ENCODE measurements around the gene LAPTM5. TPM values are rescaled to one million over a fixed set of nuclear protein-coding genes. Genes with fewer than 3 reads are reported as not detected.
"Not testable (repeated sequence)": the region's sequence is repeated elsewhere in the genome, so short reads cannot be mapped to it uniquely, and the experiment has no call there.

Gene LAPTM5
- total RNA-seq, 4 donors from 2014 or later, result 25.3 to 97.3 (median 46.4) TPM

- TF ChIP-seq POLR2A (IDR thresholded peaks at IDR 0.05), result no peak
- TF ChIP-seq, protein P1, sequence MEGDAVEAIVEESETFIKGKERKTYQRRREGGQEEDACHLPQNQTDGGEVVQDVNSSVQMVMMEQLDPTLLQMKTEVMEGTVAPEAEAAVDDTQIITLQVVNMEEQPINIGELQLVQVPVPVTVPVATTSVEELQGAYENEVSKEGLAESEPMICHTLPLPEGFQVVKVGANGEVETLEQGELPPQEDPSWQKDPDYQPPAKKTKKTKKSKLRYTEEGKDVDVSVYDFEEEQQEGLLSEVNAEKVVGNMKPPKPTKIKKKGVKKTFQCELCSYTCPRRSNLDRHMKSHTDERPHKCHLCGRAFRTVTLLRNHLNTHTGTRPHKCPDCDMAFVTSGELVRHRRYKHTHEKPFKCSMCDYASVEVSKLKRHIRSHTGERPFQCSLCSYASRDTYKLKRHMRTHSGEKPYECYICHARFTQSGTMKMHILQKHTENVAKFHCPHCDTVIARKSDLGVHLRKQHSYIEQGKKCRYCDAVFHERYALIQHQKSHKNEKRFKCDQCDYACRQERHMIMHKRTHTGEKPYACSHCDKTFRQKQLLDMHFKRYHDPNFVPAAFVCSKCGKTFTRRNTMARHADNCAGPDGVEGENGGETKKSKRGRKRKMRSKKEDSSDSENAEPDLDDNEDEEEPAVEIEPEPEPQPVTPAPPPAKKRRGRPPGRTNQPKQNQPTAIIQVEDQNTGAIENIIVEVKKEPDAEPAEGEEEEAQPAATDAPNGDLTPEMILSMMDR (IDR thresholded peaks at IDR 0.05), result no peak
- H3K27me3 ChIP-seq, result no peaks in the 10 kb centered on the region
- WGBS, 2 donors, result 83 to 91% methylated on average over 6 of the region's 6 CpGs
- H3K4me3 ChIP-seq (replicated peaks in 1 of 3), result no peak overlapping the region
- intact Hi-C loops (cut with DNase I), result loop anchor here (5.0 kb wide), 1 partner anchor 34 kb away; no protein-coding TSS in a partner anchor
- no peaks in the 10 kb centered on the region for H3K4me1 ChIP-seq
- no peaks in the 10 kb centered on the region for H3K36me3 ChIP-seq
- H3K27ac ChIP-seq, result no peak overlapping the region
- H3K9me3 ChIP-seq, result no peaks in the 10 kb centered on the region
- no peak for DNase-seq
Observed at GRCh38 chr1:30771005-30771404, 13.4 kb upstream of the LAPTM5 start.

GRCh38 chr1:30770150-30770549, 12.6 kb upstream of the LAPTM5 start:
- H3K27me3 ChIP-seq, result no peaks in the 10 kb centered on the region
- H3K36me3 ChIP-seq, result no peaks in the 10 kb centered on the region
- no peak for DNase-seq
- no peak for TF ChIP-seq POLR2A (IDR thresholded peaks at IDR 0.05)
- TF ChIP-seq, protein P1 (IDR thresholded peaks at IDR 0.05), result no peak
- WGBS, 2 donors, result 84 to 89% methylated on average over 10 of the region's 10 CpGs
- H3K4me1 ChIP-seq, result no peaks in the 10 kb centered on the region
- intact Hi-C loops (cut with DNase I), result loop anchor here (5.0 kb wide), 1 partner anchor 33 kb away; no protein-coding TSS in a partner anchor
- H3K4me3 ChIP-seq (replicated peaks in 1 of 3), result no peak overlapping the region
- no peak overlapping the region for H3K27ac ChIP-seq
- no peaks in the 10 kb centered on the region for H3K9me3 ChIP-seq

GRCh38 chr1:30768830-30769718, 11.5 kb upstream of the LAPTM5 start:
- no peak for DNase-seq
- H3K9me3 ChIP-seq, result no peaks in the 10 kb centered on the region
- no peak overlapping the region for H3K27ac ChIP-seq
- WGBS, 2 donors, result 83 to 90% methylated on average over 20 of the region's 20 CpGs
- no peaks in the 10 kb centered on the region for H3K36me3 ChIP-seq
- H3K27me3 ChIP-seq, result no peaks in the 10 kb centered on the region
- TF ChIP-seq, protein P1 (IDR thresholded peaks at IDR 0.05), result no peak
- no peak for TF ChIP-seq POLR2A (IDR thresholded peaks at IDR 0.05)
- intact Hi-C loops (cut with DNase I), result no loop called here
- H3K4me3 ChIP-seq (replicated peaks in 1 of 3), result no peak overlapping the region
- H3K4me1 ChIP-seq, result no peaks in the 10 kb centered on the region

GRCh38 chr1:30768159-30768829, 10.7 kb upstream of the LAPTM5 start:
- TF ChIP-seq, protein P1 (IDR thresholded peaks at IDR 0.05), result no peak
- TF ChIP-seq POLR2A (IDR thresholded peaks at IDR 0.05), result no peak
- Histone ChIP-seq H3K4me3 (replicated peaks in 1 of 3) (no peak overlapping the region), H3K27me3 (no peaks in the 10 kb centered on the region), H3K9me3 (no peaks in the 10 kb centered on the region), H3K36me3 (no peaks in the 10 kb centered on the region), H3K4me1 (no peaks in the 10 kb centered on the region), H3K27ac (no peak overlapping the region)
- DNase-seq, result no peak
- WGBS, 2 donors, result 82 to 88% methylated on average over 9 of the region's 9 CpGs
- intact Hi-C loops (cut with DNase I), result no loop called here

GRCh38 chr1:30766948-30767347, 9.4 kb upstream of the LAPTM5 start:
- H3K27ac ChIP-seq; H3K36me3 ChIP-seq; H3K4me3 ChIP-seq (replicated peaks in 1 of 3); intact Hi-C loops (cut with DNase I); H3K4me1 ChIP-seq; H3K27me3 ChIP-seq; H3K9me3 ChIP-seq; DNase-seq: not testable (repeated sequence)
- 94 to 95% methylated on average over 8 of the region's 8 CpGs for WGBS, 2 donors

Measured in thyroid gland (tissue), 4 donors.